ENCODE results near the gene SLC43A3.

Gene SLC43A3

GRCh38 chr11:57426929-57427726 is at the start of gene SLC43A3:
TSS of gene SLC43A3 (minus strand) at chr11:57427121. CDS start at chr11:57426172, 949 bp downstream.
- Histone ChIP-seq H3K79me2 (ENCODE audit: low read length) (peaks cover 45% of the 10 kb centered on the region), H3K27ac (ENCODE audit: low read length) (peak within 1 kb of the TSS; percentile 94), H3K4me2 (ENCODE audit: low read length) (peak within 1 kb of the TSS; percentile 99), H3K27me3 (ENCODE audit: low read depth, low read length) (no peaks in the 10 kb centered on the region), H3K4me3 (ENCODE audit: low read length) (peak within 1 kb of the TSS; percentile 85), H3K9ac (ENCODE audit: low read length) (peak within 1 kb of the TSS; percentile 99), H3K9me3 (ENCODE audit: insufficient read depth, low read length) (no peaks in the 10 kb centered on the region), H2AFZ (ENCODE audit: low read depth, low read length) (no peak within 1 kb of the TSS), H3K4me1 (ENCODE audit: low read length) (peaks cover 53% of the 10 kb centered on the region), H3K36me3 (replicated peaks; ENCODE audit: low read depth, low read length) (peaks cover 41% of the 10 kb centered on the region), H4K20me1 (ENCODE audit: insufficient read depth, low read length) (peaks cover 20% of the 10 kb centered on the region)
- no peak for TF ChIP-seq EZH2phosphoT487 (IDR thresholded peaks at IDR 0.05; ENCODE audit: low read depth)
- TF ChIP-seq, protein P1, sequence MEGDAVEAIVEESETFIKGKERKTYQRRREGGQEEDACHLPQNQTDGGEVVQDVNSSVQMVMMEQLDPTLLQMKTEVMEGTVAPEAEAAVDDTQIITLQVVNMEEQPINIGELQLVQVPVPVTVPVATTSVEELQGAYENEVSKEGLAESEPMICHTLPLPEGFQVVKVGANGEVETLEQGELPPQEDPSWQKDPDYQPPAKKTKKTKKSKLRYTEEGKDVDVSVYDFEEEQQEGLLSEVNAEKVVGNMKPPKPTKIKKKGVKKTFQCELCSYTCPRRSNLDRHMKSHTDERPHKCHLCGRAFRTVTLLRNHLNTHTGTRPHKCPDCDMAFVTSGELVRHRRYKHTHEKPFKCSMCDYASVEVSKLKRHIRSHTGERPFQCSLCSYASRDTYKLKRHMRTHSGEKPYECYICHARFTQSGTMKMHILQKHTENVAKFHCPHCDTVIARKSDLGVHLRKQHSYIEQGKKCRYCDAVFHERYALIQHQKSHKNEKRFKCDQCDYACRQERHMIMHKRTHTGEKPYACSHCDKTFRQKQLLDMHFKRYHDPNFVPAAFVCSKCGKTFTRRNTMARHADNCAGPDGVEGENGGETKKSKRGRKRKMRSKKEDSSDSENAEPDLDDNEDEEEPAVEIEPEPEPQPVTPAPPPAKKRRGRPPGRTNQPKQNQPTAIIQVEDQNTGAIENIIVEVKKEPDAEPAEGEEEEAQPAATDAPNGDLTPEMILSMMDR (IDR thresholded peaks at IDR 0.05; ENCODE audit: low read depth, low read length): no peak

DNA sequence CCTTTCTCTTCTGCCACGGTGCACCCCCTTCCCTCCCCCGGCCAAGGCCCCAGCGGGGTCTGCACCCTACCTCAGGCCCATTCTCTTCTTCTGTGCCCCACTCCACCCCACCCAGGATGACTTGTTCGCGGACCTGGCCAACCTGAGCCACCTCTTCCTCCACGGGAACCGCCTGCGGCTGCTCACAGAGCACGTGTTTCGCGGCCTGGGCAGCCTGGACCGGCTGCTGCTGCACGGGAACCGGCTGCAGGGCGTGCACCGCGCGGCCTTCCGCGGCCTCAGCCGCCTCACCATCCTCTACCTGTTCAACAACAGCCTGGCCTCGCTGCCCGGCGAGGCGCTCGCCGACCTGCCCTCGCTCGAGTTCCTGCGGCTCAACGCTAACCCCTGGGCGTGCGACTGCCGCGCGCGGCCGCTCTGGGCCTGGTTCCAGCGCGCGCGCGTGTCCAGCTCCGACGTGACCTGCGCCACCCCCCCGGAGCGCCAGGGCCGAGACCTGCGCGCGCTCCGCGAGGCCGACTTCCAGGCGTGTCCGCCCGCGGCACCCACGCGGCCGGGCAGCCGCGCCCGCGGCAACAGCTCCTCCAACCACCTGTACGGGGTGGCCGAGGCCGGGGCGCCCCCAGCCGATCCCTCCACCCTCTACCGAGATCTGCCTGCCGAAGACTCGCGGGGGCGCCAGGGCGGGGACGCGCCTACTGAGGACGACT is 49.3 kb upstream of the SLC43A3 start:
- Histone ChIP-seq H3K4me3 (ENCODE audit: low read length) (peak overlapping the region; percentile 82), H3K4me2 (ENCODE audit: low read length) (peak overlapping the region; percentile 88), H3K36me3 (replicated peaks; ENCODE audit: low read depth, low read length) (no peaks in the 10 kb centered on the region), H3K9me3 (ENCODE audit: insufficient read depth, low read length) (no peaks in the 10 kb centered on the region), H3K27me3 (ENCODE audit: low read depth, low read length) (no peaks in the 10 kb centered on the region), H3K79me2 (ENCODE audit: low read length) (no peaks in the 10 kb centered on the region; the same call in 1 of the 2 replicates), H3K9ac (ENCODE audit: low read length) (peak overlapping the region; percentile 87), H4K20me1 (ENCODE audit: insufficient read depth, low read length) (no peaks in the 10 kb centered on the region; the same call in 1 of the 2 replicates), H3K27ac (ENCODE audit: low read length) (peak overlapping the region; percentile 50), H2AFZ (ENCODE audit: low read depth, low read length) (peak overlapping the region; percentile 42), H3K4me1 (ENCODE audit: low read length) (peaks cover 62% of the 10 kb centered on the region)
- TF ChIP-seq, protein P1 (IDR thresholded peaks at IDR 0.05; ENCODE audit: low read depth, low read length): no peak
- TF ChIP-seq EZH2phosphoT487 (IDR thresholded peaks at IDR 0.05; ENCODE audit: low read depth): no peak

DNA sequence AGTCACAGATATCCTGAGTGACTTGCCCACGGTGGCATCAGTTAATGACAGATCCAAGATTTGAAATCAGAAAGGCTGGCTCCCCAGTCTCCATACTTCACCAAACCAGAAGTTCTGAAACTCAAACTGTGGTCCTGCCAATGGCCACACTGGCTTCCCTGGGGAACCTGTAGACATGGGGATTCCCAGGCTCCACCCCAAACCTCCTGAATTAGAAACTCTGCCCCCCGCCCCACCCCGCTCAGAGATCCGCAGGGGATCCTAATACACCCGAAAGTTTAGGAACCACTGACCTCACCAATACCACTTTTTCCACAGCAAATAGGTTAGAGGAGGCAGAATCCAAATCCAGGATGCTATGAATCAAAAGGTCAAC is 48.7 kb upstream of the SLC43A3 start:
- H3K27ac ChIP-seq (ENCODE audit: low read length): peak overlapping the region; percentile 50
- no peaks in the 10 kb centered on the region; the same call in 1 of the 2 replicates for H3K79me2 ChIP-seq (ENCODE audit: low read length)
- TF ChIP-seq EZH2phosphoT487 (IDR thresholded peaks at IDR 0.05; ENCODE audit: low read depth): no peak
- TF ChIP-seq, protein P1 (IDR thresholded peaks at IDR 0.05; ENCODE audit: low read depth, low read length): no peak
- H3K36me3 ChIP-seq (replicated peaks; ENCODE audit: low read depth, low read length): no peaks in the 10 kb centered on the region
- no peaks in the 10 kb centered on the region for H3K27me3 ChIP-seq (ENCODE audit: low read depth, low read length)
- no peaks in the 10 kb centered on the region for H3K9me3 ChIP-seq (ENCODE audit: insufficient read depth, low read length)
- peaks cover 57% of the 10 kb centered on the region for H3K4me1 ChIP-seq (ENCODE audit: low read length)
- no peak overlapping the region; the same call in 1 of the 2 replicates for H2AFZ ChIP-seq (ENCODE audit: low read depth, low read length)
- no peaks in the 10 kb centered on the region; the same call in 1 of the 2 replicates for H4K20me1 ChIP-seq (ENCODE audit: insufficient read depth, low read length)
- peak overlapping the region; percentile 87 for H3K9ac ChIP-seq (ENCODE audit: low read length)
- peak overlapping the region; percentile 82 for H3K4me3 ChIP-seq (ENCODE audit: low read length)
- peak overlapping the region; percentile 88 for H3K4me2 ChIP-seq (ENCODE audit: low read length)

DNA sequence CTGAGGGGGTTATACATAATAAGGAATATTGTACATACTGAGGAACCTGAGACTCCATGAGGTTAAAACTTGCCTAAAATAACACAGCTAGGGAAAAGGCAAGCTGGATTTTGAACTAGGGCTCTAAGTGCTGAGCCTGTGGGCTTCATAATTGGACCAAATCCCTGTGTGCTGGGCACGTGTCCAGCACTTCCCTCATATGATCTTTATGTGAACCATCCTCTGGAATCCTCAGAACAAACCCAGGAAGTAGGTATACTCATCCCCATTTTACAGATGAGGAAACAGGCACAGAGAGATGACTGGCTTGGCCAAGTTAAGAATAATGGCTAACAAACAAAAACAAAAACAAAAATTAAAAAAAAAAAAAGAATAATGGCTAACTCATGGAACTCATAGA is 48.3 kb upstream of the SLC43A3 start:
- H4K20me1 ChIP-seq (ENCODE audit: insufficient read depth, low read length): no peaks in the 10 kb centered on the region; the same call in 1 of the 2 replicates
- no peak overlapping the region for H3K9ac ChIP-seq (ENCODE audit: low read length)
- no peak overlapping the region for H2AFZ ChIP-seq (ENCODE audit: low read depth, low read length)
- peaks cover 53% of the 10 kb centered on the region for H3K4me1 ChIP-seq (ENCODE audit: low read length)
- no peaks in the 10 kb centered on the region for H3K9me3 ChIP-seq (ENCODE audit: insufficient read depth, low read length)
- H3K79me2 ChIP-seq (ENCODE audit: low read length): no peaks in the 10 kb centered on the region; the same call in 1 of the 2 replicates
- no peaks in the 10 kb centered on the region for H3K36me3 ChIP-seq (replicated peaks; ENCODE audit: low read depth, low read length)
- H3K27me3 ChIP-seq (ENCODE audit: low read depth, low read length): no peaks in the 10 kb centered on the region
- TF ChIP-seq, protein P1 (IDR thresholded peaks at IDR 0.05; ENCODE audit: low read depth, low read length): no peak
- TF ChIP-seq EZH2phosphoT487 (IDR thresholded peaks at IDR 0.05; ENCODE audit: low read depth): no peak
- H3K27ac ChIP-seq (ENCODE audit: low read length): no peak overlapping the region
- peak overlapping the region; percentile 82 for H3K4me3 ChIP-seq (ENCODE audit: low read length)
- peak overlapping the region; percentile 88 for H3K4me2 ChIP-seq (ENCODE audit: low read length)

Measured in OCI-LY3 (cell line).